GM21717 (cell line): Measurements from ENCODE around the gene MVB12B.

Source experiments
- ATAC-seq: cut with Tn5 transposase; IDR thresholded peaks from one replicate; pipeline ENCODE4 v1.9.1; 2021; ENCODE audit warnings: mild to moderate bottlenecking, moderate library complexity; ENCODE audit not compliant: unreplicated experiment

MVB12B gene

GRCh38 chr9:126500600-126501382, 174.2 kb downstream of the MVB12B start:
- no peak for ATAC-seq

- ATAC-seq: no peak
Observed at GRCh38 chr9:126501383-126502331, 175.0 kb downstream of the MVB12B start.

- ATAC-seq: no peak
Observed at GRCh38 chr9:126502417-126503332, 176.0 kb downstream of the MVB12B start.

- ATAC-seq: no peak
Observed at GRCh38 chr9:126503333-126504085, 176.9 kb downstream of the MVB12B start.

- no peak for ATAC-seq
Observed at GRCh38 chr9:126504086-126504976, 177.7 kb downstream of the MVB12B start.

- no peak for ATAC-seq
Observed at GRCh38 chr9:126504977-126505455, 178.4 kb downstream of the MVB12B start.

- no peak for ATAC-seq
Observed at GRCh38 chr9:126505697-126506346, 179.2 kb downstream of the MVB12B start.

- no peak for ATAC-seq
Observed at GRCh38 chr9:126506361-126507317, 180.0 kb downstream of the MVB12B start.

- no peak for ATAC-seq
Observed at GRCh38 chr9:126507318-126508109, 180.9 kb downstream of the MVB12B start.

- no peak for ATAC-seq
Observed at GRCh38 chr9:126508171-126508591, 181.6 kb downstream of the MVB12B start.

- ATAC-seq: no peak
Observed at GRCh38 chr9:126508928-126509327, 182.3 kb downstream of the MVB12B start.

GRCh38 chr9:126509718-126510117, 183.1 kb downstream of the MVB12B start:
- no peak for ATAC-seq

- no peak for ATAC-seq
Observed at GRCh38 chr9:126510564-126510963, 183.9 kb downstream of the MVB12B start.

- no peak for ATAC-seq
Observed at GRCh38 chr9:126511411-126511810, 184.8 kb downstream of the MVB12B start.

GRCh38 chr9:126513159-126514036, 186.8 kb downstream of the MVB12B start:
- ATAC-seq: no peak
